ENCODE data around the gene CCT6B. TPM values are rescaled to one million over a fixed set of nuclear protein-coding genes. Genes with fewer than 3 reads are reported as not detected.
"Not testable (repeated sequence)": the region's sequence is repeated elsewhere in the genome, so short reads cannot be mapped to it uniquely, and the experiment has no call there.

CCT6B gene
- 0.72 and 0.78 TPM in 2 replicates for total RNA-seq (2014; rRNA removed; shearing (Covaris generic))

GRCh38 chr17:34961093-34961911 lies at the start of gene CCT6B, which contains the start of gene ZNF830:
Gene CCT6B (minus strand): TSS chr17:34961460. CDS start chr17:34961393, 67 bp downstream.
Gene ZNF830 (plus strand): TSS chr17:34961540. CDS start chr17:34961567, 27 bp downstream.
- peak; percentile 91 for DNase-seq (ENCODE audit: low read depth)

- DNase-seq (ENCODE audit: low read depth), result no peak
Measured at GRCh38 chr17:35010093-35010492, 48.8 kb upstream of the CCT6B start.

- no peak for DNase-seq (ENCODE audit: low read depth)
Measured at GRCh38 chr17:35006961-35007360, 45.7 kb upstream of the CCT6B start.

GRCh38 chr17:35006345-35006744 lies 45.1 kb upstream of the CCT6B start:
- DNase-seq (ENCODE audit: low read depth), result no peak

- DNase-seq (ENCODE audit: low read depth), result no peak
Measured at GRCh38 chr17:35003778-35004177, 42.5 kb upstream of the CCT6B start.

- no peak for DNase-seq (ENCODE audit: low read depth)
Measured at GRCh38 chr17:35002876-35003551, 41.8 kb upstream of the CCT6B start.

- no peak for DNase-seq (ENCODE audit: low read depth)
Measured at GRCh38 chr17:35001549-35001948, 40.3 kb upstream of the CCT6B start.

- not testable (repeated sequence) for DNase-seq (ENCODE audit: low read depth)
Measured at GRCh38 chr17:35000965-35001364, 39.7 kb upstream of the CCT6B start.

- DNase-seq (ENCODE audit: low read depth), result no peak
Measured at GRCh38 chr17:34999456-34999855, 38.2 kb upstream of the CCT6B start.

GRCh38 chr17:34998205-34998604 lies 36.9 kb upstream of the CCT6B start:
- DNase-seq (ENCODE audit: low read depth), result peak; percentile 44

- DNase-seq (ENCODE audit: low read depth), result no peak
Measured at GRCh38 chr17:34997355-34997862, 36.1 kb upstream of the CCT6B start.

GRCh38 chr17:34996422-34997285 lies 35.4 kb upstream of the CCT6B start:
- DNase-seq (ENCODE audit: low read depth), result no peak

GRCh38 chr17:34993031-34993430 lies 31.8 kb upstream of the CCT6B start:
- no peak for DNase-seq (ENCODE audit: low read depth)

GRCh38 chr17:34991606-34992005 lies 30.3 kb upstream of the CCT6B start:
- no peak for DNase-seq (ENCODE audit: low read depth)

- no peak for DNase-seq (ENCODE audit: low read depth)
Measured at GRCh38 chr17:34990921-34991365, 29.7 kb upstream of the CCT6B start.

- no peak for DNase-seq (ENCODE audit: low read depth)
Measured at GRCh38 chr17:34989473-34989872, 28.2 kb upstream of the CCT6B start.

- DNase-seq (ENCODE audit: low read depth), result no peak
Measured at GRCh38 chr17:34988644-34989043, 27.4 kb upstream of the CCT6B start.

GRCh38 chr17:34987232-34987631 lies 26.0 kb upstream of the CCT6B start:
- DNase-seq (ENCODE audit: low read depth), result no peak

GRCh38 chr17:34981538-34982241 lies 20.4 kb upstream of the CCT6B start:
- no peak for DNase-seq (ENCODE audit: low read depth)

GRCh38 chr17:34980681-34981537 lies 19.6 kb upstream of the CCT6B start:
- peak; percentile 68 for DNase-seq (ENCODE audit: low read depth)

Data from RPMI7951 (cell line).